ENCODE measurements around the gene MYO18A.
"Not testable (repeated sequence)": the region's sequence is repeated elsewhere in the genome, so short reads cannot be mapped to it uniquely, and the experiment has no call there.

MYO18A gene

GRCh38 chr17:29193146-29193545 lies 12.9 kb upstream of the MYO18A start:
- DNase-seq = no peak

- no peak for DNase-seq
Measured at GRCh38 chr17:29190592-29191207, 10.5 kb upstream of the MYO18A start.

GRCh38 chr17:29190039-29190438 lies 9.8 kb upstream of the MYO18A start:
- DNase-seq = no peak

GRCh38 chr17:29189355-29189754 lies 9.2 kb upstream of the MYO18A start:
- no peak for DNase-seq

- DNase-seq = no peak
Measured at GRCh38 chr17:29181226-29181625, 1.0 kb upstream of the MYO18A start.

- no peak for DNase-seq
Measured at GRCh38 chr17:29180788-29181160, 576 bp upstream of the MYO18A start.

GRCh38 chr17:29179232-29180033 lies 765 bp downstream of the MYO18A start:
- DNase-seq = no peak

GRCh38 chr17:29178750-29179231 lies 1.4 kb downstream of the MYO18A start:
- no peak for DNase-seq

- DNase-seq = no peak
Measured at GRCh38 chr17:29177871-29178749, 2.1 kb downstream of the MYO18A start.

GRCh38 chr17:29177541-29177870 lies 2.7 kb downstream of the MYO18A start:
- no peak for DNase-seq

- peak; percentile 61 for DNase-seq
Measured at GRCh38 chr17:29176558-29177351, 3.4 kb downstream of the MYO18A start.

GRCh38 chr17:29175349-29175748 lies 4.8 kb downstream of the MYO18A start:
- no peak for DNase-seq

- no peak for DNase-seq
Measured at GRCh38 chr17:29172589-29172988, 7.6 kb downstream of the MYO18A start.

GRCh38 chr17:29170682-29171081 lies 9.5 kb downstream of the MYO18A start:
- no peak for DNase-seq

- DNase-seq = no peak
Measured at GRCh38 chr17:29169806-29170591, 10.2 kb downstream of the MYO18A start.

- not testable (repeated sequence) for DNase-seq
Measured at GRCh38 chr17:29168759-29169126, 11.5 kb downstream of the MYO18A start.

- DNase-seq = no peak
Measured at GRCh38 chr17:29168079-29168758, 12.0 kb downstream of the MYO18A start.

GRCh38 chr17:29167393-29168078 lies 12.7 kb downstream of the MYO18A start:
- DNase-seq = no peak

GRCh38 chr17:29166507-29166887 lies 13.7 kb downstream of the MYO18A start:
- no peak for DNase-seq

- no peak for DNase-seq
Measured at GRCh38 chr17:29165800-29166506, 14.2 kb downstream of the MYO18A start.
